GM12878 (cell line): ENCODE measurements around the gene CCDC51. TPM values are rescaled to one million over a fixed set of nuclear protein-coding genes. Genes with fewer than 3 reads are reported as not detected.

Source experiments
- BHLHE40 ChIP-seq, 2 experiments: fragments of 450-650 bp in 1 of 2; IDR thresholded peaks; 2 replicates each; pipeline ENCODE4 v1.6.1; 2011 to 2017; ENCODE audit warnings: low read depth in 2 of 2, borderline replicate concordance in 1 of 2, improper control_type of control experiment in 1 of 2, low read length in 1 of 2, mild to moderate bottlenecking in 1 of 2
- CUX1 ChIP-seq: IDR thresholded peaks from 2 replicates; pipeline ENCODE4 v1.6.1; 2012; ENCODE audit warnings: improper control_type of control experiment, low read depth, low read length; ENCODE audit not compliant: insufficient replicate concordance
- FOS ChIP-seq: IDR thresholded peaks from 3 replicates; pipeline ENCODE4 v1.6.1; 2011; ENCODE audit warnings: borderline replicate concordance; ENCODE audit not compliant: insufficient read length; ENCODE audit errors: extremely low read depth
- FOXM1 ChIP-seq: IDR thresholded peaks from 2 replicates; pipeline ENCODE4 v1.6.1; 2012; ENCODE audit warnings: low read depth, mild to moderate bottlenecking, inconsistent platforms, low read length, moderate library complexity
- JUNB ChIP-seq: IDR thresholded peaks from 2 replicates; pipeline ENCODE4 v1.6.1; 2016; ENCODE audit warnings: antibody characterized with exemption, mild to moderate bottlenecking
- LARP7 ChIP-seq: fragments of 450-650 bp; IDR thresholded peaks from 2 replicates; pipeline ENCODE4 v1.6.1; 2017; ENCODE audit warnings: mild to moderate bottlenecking
- POLR2A ChIP-seq: IDR thresholded peaks from 2 replicates; pipeline ENCODE4 v1.6.1; 2011; ENCODE audit warnings: low read depth, mild to moderate bottlenecking, low read length
- RAD51 ChIP-seq: fragments of 450-650 bp; IDR thresholded peaks from 2 replicates; pipeline ENCODE4 v1.6.1; 2016; ENCODE audit warnings: moderate library complexity, mild to moderate bottlenecking, inconsistent platforms
- RB1 ChIP-seq: fragments of 450-650 bp; formaldehyde crosslinking; IDR thresholded peaks from 2 replicates; pipeline ENCODE4 v1.6.1; 2017; ENCODE audit warnings: mild to moderate bottlenecking, borderline replicate concordance
- STAT1 ChIP-seq: fragments of 450-650 bp; conservative IDR thresholded peaks from 2 replicates; pipeline ENCODE4 v1.6.1; 2014; ENCODE audit warnings: antibody characterized with exemption, mild to moderate bottlenecking
- STAT3 ChIP-seq: IDR thresholded peaks from 2 replicates; pipeline ENCODE4 v1.6.1; 2011; ENCODE audit warnings: low read depth, low read length, improper control_type of control experiment
- polyA plus RNA-seq, 11 experiments: library from polyadenylated mRNA; depleted of rRNA in 4 of 11; unstranded in 6 of 11; stranded (reverse) in 5 of 11; fragments of >200 nt; fragmentation: Nextera tagmentation in 4 of 11; fragmentation: Illumina TruSeq in 1 of 11; extraction: Ambion mirVana in 4 of 11; extraction: Trizol in 1 of 11; gene quantifications; 1 replicate in 1 of 11; 2 replicates in 10 of 11; pipeline versions ENCODE4 v1.2.1 to v1.2.3, GENCODE V29; 2011 to 2016; ENCODE audit warnings: inconsistent platforms in 2 of 11, missing spikeins in 2 of 11, low read depth in 1 of 11
- total RNA-seq, 4 experiments: library from RNA; depleted of rRNA in 3 of 4; stranded (reverse); fragments of >200 nt in 3 of 4; fragmentation: Illumina TruSeq in 1 of 4; extraction: Trizol in 1 of 4; gene quantifications; 2 replicates each; pipeline versions ENCODE4 v1.2.1 to v1.2.3, GENCODE V29; 2013 to 2021
- TF ChIP-seq, protein P1 (sequence below): fragments of 450-650 bp; IDR thresholded peaks from 2 replicates; pipeline ENCODE4 v1.6.1; 2016; ENCODE audit warnings: mild to moderate bottlenecking, moderate library complexity, borderline replicate concordance
- TF ChIP-seq, protein P2 (sequence below): fragments of 450-650 bp; IDR thresholded peaks from 2 replicates; pipeline ENCODE4 v1.6.1; 2018; ENCODE audit warnings: mild to moderate bottlenecking, low read depth, moderate library complexity; ENCODE audit not compliant: partially characterized antibody

The CCDC51 gene
- total and polyA plus RNA-seq, 10 of the 15 experiments (the other 5 are each of a cell fraction or from before 2014, with no cell fraction given): 10.6 to 54.9 (median 28.5) TPM

DNA sequence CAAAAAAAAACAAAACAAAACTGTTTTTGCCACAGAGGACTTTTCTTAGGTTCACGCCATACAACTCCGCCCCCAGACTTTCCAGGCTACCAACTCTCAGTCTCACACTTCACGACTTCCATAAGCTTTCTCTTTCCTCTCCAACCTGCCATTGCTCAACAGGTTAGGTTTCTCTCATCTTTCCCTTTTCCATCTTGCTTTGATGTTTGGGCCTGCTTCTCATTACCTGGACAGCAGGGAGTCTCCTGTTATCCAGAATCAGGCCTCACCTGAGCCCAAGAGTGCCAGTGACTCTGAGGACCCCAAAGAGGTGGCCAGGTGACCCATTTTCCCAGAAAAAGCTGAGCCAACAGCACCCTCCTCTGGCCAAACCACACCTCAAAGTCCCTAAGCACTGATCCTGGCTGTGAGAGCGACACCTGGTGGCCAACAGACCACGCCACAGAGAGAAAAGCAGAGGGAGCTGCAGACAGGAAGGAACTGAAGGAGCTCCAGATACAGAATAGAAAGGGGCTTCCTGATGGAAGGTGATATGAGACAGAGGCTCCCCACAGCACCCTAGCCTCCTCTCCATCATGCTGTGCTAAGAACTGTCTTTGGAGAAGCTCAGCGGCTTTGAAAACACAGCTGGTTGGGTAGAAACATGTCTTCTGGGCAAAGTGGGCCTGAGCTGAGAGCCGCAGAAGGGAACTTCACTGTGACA lies 4.0 kb downstream of the CCDC51 start (continued):
- TF ChIP-seq RB1: peak; percentile 86; the same call in 1 of the 2 replicates
- 0 out of 2 replicates have a peak, but pooled peaks have one; percentile 71 for TF ChIP-seq STAT1
- peak; percentile 67 for TF ChIP-seq RAD51
- TF ChIP-seq JUNB: no peak
- peak; percentile 79; the same call in 1 of the 2 replicates for TF ChIP-seq FOXM1
- TF ChIP-seq FOS: no peak
- TF ChIP-seq STAT3: no peak
- TF ChIP-seq LARP7: peak; percentile 46; the same call in 1 of the 2 replicates
- no peak for TF ChIP-seq POLR2A
- no peak for TF ChIP-seq CUX1
- TF ChIP-seq, protein P1, sequence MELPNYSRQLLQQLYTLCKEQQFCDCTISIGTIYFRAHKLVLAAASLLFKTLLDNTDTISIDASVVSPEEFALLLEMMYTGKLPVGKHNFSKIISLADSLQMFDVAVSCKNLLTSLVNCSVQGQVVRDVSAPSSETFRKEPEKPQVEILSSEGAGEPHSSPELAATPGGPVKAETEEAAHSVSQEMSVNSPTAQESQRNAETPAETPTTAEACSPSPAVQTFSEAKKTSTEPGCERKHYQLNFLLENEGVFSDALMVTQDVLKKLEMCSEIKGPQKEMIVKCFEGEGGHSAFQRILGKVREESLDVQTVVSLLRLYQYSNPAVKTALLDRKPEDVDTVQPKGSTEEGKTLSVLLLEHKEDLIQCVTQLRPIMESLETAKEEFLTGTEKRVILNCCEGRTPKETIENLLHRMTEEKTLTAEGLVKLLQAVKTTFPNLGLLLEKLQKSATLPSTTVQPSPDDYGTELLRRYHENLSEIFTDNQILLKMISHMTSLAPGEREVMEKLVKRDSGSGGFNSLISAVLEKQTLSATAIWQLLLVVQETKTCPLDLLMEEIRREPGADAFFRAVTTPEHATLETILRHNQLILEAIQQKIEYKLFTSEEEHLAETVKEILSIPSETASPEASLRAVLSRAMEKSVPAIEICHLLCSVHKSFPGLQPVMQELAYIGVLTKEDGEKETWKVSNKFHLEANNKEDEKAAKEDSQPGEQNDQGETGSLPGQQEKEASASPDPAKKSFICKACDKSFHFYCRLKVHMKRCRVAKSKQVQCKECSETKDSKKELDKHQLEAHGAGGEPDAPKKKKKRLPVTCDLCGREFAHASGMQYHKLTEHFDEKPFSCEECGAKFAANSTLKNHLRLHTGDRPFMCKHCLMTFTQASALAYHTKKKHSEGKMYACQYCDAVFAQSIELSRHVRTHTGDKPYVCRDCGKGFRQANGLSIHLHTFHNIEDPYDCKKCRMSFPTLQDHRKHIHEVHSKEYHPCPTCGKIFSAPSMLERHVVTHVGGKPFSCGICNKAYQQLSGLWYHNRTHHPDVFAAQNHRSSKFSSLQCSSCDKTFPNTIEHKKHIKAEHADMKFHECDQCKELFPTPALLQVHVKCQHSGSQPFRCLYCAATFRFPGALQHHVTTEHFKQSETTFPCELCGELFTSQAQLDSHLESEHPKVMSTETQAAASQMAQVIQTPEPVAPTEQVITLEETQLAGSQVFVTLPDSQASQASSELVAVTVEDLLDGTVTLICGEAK: no peak; the same call in 1 of the 2 replicates
- TF ChIP-seq, protein P2, sequence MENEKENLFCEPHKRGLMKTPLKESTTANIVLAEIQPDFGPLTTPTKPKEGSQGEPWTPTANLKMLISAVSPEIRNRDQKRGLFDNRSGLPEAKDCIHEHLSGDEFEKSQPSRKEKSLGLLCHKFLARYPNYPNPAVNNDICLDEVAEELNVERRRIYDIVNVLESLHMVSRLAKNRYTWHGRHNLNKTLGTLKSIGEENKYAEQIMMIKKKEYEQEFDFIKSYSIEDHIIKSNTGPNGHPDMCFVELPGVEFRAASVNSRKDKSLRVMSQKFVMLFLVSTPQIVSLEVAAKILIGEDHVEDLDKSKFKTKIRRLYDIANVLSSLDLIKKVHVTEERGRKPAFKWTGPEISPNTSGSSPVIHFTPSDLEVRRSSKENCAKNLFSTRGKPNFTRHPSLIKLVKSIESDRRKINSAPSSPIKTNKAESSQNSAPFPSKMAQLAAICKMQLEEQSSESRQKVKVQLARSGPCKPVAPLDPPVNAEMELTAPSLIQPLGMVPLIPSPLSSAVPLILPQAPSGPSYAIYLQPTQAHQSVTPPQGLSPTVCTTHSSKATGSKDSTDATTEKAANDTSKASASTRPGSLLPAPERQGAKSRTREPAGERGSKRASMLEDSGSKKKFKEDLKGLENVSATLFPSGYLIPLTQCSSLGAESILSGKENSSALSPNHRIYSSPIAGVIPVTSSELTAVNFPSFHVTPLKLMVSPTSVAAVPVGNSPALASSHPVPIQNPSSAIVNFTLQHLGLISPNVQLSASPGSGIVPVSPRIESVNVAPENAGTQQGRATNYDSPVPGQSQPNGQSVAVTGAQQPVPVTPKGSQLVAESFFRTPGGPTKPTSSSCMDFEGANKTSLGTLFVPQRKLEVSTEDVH: no peak
- peak in 1 of 2 experiments; percentile 74; a peak in 3 of 4 replicates for TF ChIP-seq BHLHE40 (IDR thresholded peaks at IDR 0.05; ENCODE audit: borderline replicate concordance in 1 of 2, low read depth in 2 of 2, low read length in 1 of 2)
